ENCODE data around the gene CEP120.

DNA sequence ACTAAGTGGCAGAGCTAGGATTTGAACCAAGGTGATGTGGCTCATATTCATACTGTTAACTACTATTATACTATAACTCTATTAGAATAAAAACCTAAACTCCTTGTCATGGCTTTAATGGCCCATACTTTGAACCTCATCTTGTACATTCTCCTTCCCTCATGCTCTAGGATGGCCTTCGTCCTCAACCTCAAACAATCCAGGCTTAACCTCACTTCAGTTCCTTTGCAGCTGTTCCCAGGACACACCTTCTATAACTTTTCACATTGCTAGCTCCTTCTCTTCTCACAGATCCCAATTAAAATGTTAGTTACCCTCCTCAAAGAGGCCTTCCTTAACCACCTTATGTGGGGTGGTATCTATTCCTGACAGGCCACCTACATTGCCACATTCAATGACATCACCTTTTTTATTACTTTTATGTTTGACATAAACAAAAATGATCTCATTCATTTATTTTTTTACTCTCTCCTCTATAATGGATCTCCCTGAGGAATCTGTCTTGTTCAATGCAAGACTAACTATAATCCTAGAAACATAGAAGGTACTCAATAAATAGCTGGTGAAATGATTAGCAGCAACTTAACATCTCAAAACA is 53.7 kb downstream of the CEP120 start:
- no peak for TF ChIP-seq GATA2 (IDR thresholded peaks at IDR 0.05; ENCODE audit: low read depth, low read length)
- no peak for TF ChIP-seq GATA3 (IDR thresholded peaks at IDR 0.05; ENCODE audit: low read depth, low read length)

Data from SH-SY5Y (cell line).